Measurements from ENCODE around the gene FIBCD1. TPM values are rescaled to one million over a fixed set of nuclear protein-coding genes. Genes with fewer than 3 reads are reported as not detected.

Gene FIBCD1
- total RNA-seq, 1 experiment from 2014 or later = not detected

- H3K27me3 ChIP-seq = no peaks in the 10 kb centered on the region
- H3K36me3 ChIP-seq = no peaks in the 10 kb centered on the region
- no peaks in the 10 kb centered on the region for H3K9me3 ChIP-seq
- no peak overlapping the region for H3K4me3 ChIP-seq
- DNase-seq = no peak
Observed at GRCh38 chr9:130899051-130899748, 39.8 kb downstream of the FIBCD1 start.

- H3K27me3 ChIP-seq = no peaks in the 10 kb centered on the region
- no peaks in the 10 kb centered on the region for H3K9me3 ChIP-seq
- peaks cover under 1% of the 10 kb centered on the region for H3K36me3 ChIP-seq
- no peak for DNase-seq
- H3K4me3 ChIP-seq = no peak overlapping the region
Observed at GRCh38 chr9:130898552-130898852, 40.5 kb downstream of the FIBCD1 start.

- no peaks in the 10 kb centered on the region for H3K27me3 ChIP-seq
- DNase-seq = no peak
- H3K9me3 ChIP-seq = no peaks in the 10 kb centered on the region
- peaks cover 5% of the 10 kb centered on the region for H3K36me3 ChIP-seq
- no peak overlapping the region for H3K4me3 ChIP-seq
Observed at GRCh38 chr9:130897848-130898551, 41.0 kb downstream of the FIBCD1 start.

DNA sequence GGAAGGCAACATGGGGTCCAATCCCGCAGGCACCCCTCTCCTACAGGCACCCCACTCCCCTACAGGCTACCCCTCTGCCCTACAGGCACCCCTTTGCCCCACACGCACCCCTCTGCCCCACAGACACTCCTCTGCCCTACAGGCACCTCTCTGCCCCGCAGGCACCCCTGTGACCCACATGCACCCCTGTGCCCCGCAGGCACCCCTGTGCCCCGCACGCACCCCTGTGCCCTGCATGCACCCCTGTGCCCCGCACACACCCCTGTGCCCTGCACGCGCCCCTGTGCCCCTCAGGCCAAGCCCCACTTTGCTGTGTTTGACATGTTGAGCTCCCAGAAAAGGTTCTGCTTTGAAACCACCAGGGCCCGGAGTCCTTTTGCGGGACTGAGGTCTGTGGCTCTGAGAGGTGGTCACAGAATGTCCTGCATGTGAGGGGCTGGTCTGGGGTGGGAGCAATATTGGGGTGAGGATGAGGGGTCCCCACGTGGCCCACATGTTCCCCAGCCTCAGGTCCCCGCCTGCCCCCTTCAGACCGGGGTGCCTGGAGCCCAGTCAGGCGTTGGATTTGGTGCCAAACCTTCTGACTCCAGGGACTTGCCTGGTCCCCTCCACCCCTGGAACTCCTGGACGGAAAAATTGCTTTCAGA is 41.8 kb downstream of the FIBCD1 start:
- no peak for DNase-seq
- Histone ChIP-seq H3K36me3 (peaks cover 13% of the 10 kb centered on the region), H3K9me3 (no peaks in the 10 kb centered on the region), H3K27me3 (no peaks in the 10 kb centered on the region), H3K4me3 (no peak overlapping the region)

GRCh38 chr9:130896233-130897014 is 42.6 kb downstream of the FIBCD1 start, which contains the start of gene QRFP:
Gene QRFP (minus strand): TSS chr9:130896812. CDS start chr9:130893838, 2,974 bp downstream.
- no peaks in the 10 kb centered on the region for H3K27me3 ChIP-seq
- no peaks in the 10 kb centered on the region for H3K9me3 ChIP-seq
- H3K4me3 ChIP-seq = no peak within 1 kb of the TSS
- peaks cover 20% of the 10 kb centered on the region for H3K36me3 ChIP-seq
- DNase-seq = no peak

- no peak for DNase-seq
- H3K9me3 ChIP-seq = no peaks in the 10 kb centered on the region
- no peak overlapping the region for H3K4me3 ChIP-seq
- peaks cover 23% of the 10 kb centered on the region for H3K36me3 ChIP-seq
- H3K27me3 ChIP-seq = no peaks in the 10 kb centered on the region
Observed at GRCh38 chr9:130895481-130896232, 43.4 kb downstream of the FIBCD1 start.

GRCh38 chr9:130895038-130895437 is 44.0 kb downstream of the FIBCD1 start:
- H3K27me3 ChIP-seq = no peaks in the 10 kb centered on the region
- DNase-seq = no peak
- no peak overlapping the region for H3K4me3 ChIP-seq
- peaks cover 29% of the 10 kb centered on the region for H3K36me3 ChIP-seq
- H3K9me3 ChIP-seq = no peaks in the 10 kb centered on the region

GRCh38 chr9:130894546-130894945 is 44.5 kb downstream of the FIBCD1 start:
- no peak for DNase-seq

DNA sequence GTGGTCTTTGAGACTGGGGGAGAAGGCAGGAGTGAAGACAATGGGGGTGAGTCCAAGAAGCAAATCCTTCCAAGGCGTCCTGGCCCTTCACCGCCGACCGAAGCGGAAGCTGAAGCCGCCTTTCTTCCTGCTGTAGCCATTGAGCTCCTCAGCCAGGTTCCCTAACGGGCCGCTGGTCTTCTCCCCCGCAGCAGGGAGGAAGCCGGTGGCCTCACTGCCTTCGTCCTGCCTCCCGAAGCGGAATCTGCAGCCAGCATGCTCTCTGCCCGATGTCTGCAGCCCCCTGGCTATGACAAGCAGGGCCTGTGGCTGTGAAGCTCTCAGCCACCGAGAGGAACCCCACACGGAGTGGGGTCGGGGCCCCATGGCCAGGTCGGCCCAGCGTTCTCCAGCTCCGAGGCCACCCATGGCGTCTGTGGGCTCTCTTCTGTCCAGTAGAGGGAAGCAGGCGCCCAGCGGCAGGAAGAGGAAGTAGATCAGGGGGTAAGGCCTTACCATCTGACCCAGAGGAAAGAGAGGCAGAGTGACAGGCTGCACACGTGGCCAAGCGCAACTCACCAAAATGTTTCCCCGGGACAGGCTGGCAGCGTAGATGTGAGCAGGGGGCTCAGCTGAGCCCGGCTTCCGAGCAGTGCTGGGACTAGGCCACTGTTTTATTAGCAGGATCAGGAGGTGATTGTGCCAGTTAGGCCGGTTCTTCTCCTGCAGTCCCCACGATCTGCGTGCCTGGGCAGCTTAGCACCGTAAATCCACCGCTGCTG is 45.5 kb downstream of the FIBCD1 start:
- DNase-seq = no peak
- no peak overlapping the region for H3K4me3 ChIP-seq
- no peaks in the 10 kb centered on the region for H3K27me3 ChIP-seq
- H3K9me3 ChIP-seq = no peaks in the 10 kb centered on the region
- H3K36me3 ChIP-seq = peaks cover 43% of the 10 kb centered on the region

More at GRCh38 chr9:130894546-130894945, 44.5 kb downstream of the FIBCD1 start:
- Histone ChIP-seq H3K9me3 (no peaks in the 10 kb centered on the region), H3K4me3 (no peak overlapping the region), H3K36me3 (peaks cover 34% of the 10 kb centered on the region), H3K27me3 (no peaks in the 10 kb centered on the region)

DNA sequence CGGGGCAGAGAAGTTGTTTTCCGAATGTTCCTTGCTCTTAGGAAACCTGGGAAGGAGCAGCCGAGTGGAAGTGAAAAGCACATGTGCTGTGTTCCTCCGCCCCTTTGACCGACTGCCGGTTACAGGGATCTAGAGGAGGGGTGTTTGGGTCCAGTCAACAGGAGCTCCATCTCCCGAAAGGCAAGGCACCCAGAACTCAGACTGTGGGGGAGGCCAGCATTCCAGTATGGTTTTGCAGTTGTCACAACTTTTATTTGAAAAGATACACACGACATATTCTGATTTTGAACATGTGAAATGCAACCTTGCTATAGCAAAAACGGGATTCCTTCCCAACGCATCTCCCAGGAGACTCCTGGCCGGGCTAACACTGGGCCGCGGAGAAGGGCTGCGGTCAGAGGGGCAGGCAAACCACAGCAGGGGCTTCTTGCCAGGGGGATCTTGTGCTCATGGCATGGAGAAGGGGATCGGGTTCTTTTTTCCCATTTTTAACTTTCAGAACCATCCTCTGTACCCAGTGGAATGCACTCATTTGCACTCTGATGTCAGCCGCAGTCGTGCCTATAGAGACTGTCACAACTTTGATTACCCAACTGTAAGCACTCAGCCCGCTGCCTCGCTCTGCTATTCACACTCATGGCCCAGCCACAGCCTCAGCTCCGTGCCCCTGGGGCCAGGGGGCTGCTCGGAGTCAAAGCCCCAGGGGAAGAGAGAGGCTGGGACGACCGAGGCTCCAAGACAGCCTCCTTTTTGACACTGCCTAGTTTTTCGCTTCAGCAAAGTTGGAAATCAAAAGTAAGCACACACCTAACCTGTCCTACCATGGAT is 46.4 kb downstream of the FIBCD1 start:
- Histone ChIP-seq H3K36me3 (peaks cover 48% of the 10 kb centered on the region), H3K27me3 (no peaks in the 10 kb centered on the region), H3K9me3 (no peaks in the 10 kb centered on the region), H3K4me3 (no peak overlapping the region)
- no peak for DNase-seq

DNA sequence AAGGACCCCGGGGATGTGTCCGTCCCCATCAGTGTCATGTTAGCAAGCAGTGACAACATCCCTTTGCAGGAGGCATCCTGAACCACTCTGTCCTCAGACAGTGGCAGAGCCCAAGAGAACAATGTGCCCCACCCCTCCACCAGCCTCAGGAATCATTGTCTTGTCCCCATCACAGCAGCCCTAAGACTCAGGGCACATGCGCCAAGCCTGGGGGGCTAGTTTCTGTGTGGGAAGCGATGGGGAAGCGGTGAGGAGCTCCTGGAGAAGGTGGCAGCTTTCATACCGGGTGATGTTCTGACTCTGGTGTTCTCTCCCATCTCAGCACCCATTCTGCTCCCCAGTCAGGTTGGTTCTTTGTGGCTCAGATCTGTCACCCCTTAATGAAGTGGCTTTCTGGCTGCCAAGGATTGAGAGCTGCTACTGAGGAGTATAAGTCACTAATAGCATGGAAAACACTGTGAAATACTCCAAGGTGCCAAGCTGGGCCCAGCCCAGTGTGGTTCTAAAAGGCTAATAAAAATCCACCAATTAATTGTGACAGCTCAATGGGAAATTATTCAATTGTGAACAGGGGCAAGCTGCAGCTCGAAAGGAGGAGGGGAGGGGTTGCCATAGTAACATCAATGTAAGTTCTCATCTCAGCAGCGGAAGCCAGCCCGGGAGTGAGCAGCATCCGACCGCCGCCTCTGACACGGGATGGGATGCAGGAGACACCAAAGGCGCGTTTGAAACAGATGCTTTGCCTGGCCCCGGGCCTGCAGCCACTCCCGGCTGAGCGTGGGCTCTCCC is 47.2 kb downstream of the FIBCD1 start:
- DNase-seq = no peak
- Histone ChIP-seq H3K36me3 (peaks cover 56% of the 10 kb centered on the region), H3K4me3 (no peak overlapping the region), H3K9me3 (no peaks in the 10 kb centered on the region), H3K27me3 (no peaks in the 10 kb centered on the region)

DNA sequence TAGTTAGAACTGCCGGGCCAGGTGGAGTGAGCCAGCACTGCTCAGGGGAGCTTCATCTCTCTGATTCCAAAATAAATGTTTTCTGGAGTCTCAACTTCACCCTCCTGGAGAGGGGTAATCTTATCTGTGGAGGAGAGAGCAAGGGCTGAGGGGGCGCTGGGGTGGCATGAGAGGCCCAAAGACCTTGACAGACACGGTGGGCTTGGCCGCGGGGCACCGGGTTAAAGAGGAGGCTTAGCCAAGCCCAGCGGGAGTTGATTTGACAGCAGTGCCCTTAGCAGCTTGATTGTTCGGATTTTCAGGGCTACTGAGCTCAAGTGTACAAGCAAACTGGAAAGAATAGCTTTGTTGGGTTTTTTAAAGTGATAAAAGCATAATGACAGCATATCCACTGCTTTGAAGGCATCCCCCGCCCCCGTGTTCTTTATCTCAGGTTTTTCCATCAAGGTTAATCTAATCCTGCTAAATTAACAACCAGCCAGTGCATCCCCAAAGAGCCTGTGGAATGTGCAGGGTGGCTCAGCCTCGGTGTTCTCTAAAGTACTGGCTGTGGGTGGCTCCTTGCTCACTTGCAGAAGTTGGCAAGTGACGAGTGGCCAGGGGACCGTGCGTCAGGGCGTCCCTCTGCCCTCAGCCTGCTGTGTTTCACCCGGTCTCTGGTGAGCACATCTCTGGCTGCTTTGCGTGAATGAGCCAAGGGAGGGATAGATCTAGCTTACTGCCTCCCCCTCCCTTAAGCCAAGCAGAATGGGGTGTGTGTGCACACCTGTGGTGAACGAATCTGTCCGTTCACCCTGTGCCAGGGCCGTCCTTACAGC is 48.0 kb downstream of the FIBCD1 start:
- no peaks in the 10 kb centered on the region for H3K27me3 ChIP-seq
- H3K4me3 ChIP-seq = no peak overlapping the region
- no peaks in the 10 kb centered on the region for H3K9me3 ChIP-seq
- no peak for DNase-seq
- H3K36me3 ChIP-seq = peaks cover 64% of the 10 kb centered on the region

- DNase-seq = no peak
Observed at GRCh38 chr9:130890124-130890523, 48.9 kb downstream of the FIBCD1 start.

More at GRCh38 chr9:130890124-130890523, 48.9 kb downstream of the FIBCD1 start:
- no peak overlapping the region for H3K4me3 ChIP-seq
- no peaks in the 10 kb centered on the region for H3K27me3 ChIP-seq
- peaks cover 71% of the 10 kb centered on the region for H3K36me3 ChIP-seq
- no peaks in the 10 kb centered on the region for H3K9me3 ChIP-seq
